CD8-positive, alpha-beta memory T cell (primary cell): ENCODE data around the gene CLPSL2. TPM values are rescaled to one million over a fixed set of nuclear protein-coding genes. Genes with fewer than 3 reads are reported as not detected.

Experiments
- polyA plus RNA-seq: library from polyadenylated mRNA; unstranded; fragments of 300-500 nt; fragmentation: Illumina TruSeq; gene quantifications from one replicate; pipeline ENCODE4 v1.2.3, GENCODE V29; 2021
- total RNA-seq, 2 experiments: library from RNA; stranded (reverse); gene quantifications; one replicate each; pipeline ENCODE4 v1.2.3, GENCODE V29; 2021

The CLPSL2 gene
- total and polyA plus RNA-seq, 3 experiments from 2014 or later = not detected

Other genes starting within 250 kb of the CLPSL2 start
- gene FKBP5, start 87.7 kb upstream of the CLPSL2 start, total RNA-seq = 10 to 100 TPM; 55.7 to 58.8 TPM
- gene FKBP5, start 87.7 kb upstream of the CLPSL2 start, polyA plus RNA-seq = 192 TPM
- under 1 TPM; 0.37 to 0.38 TPM for gene ARMC12, start 39.6 kb upstream of the CLPSL2 start, total RNA-seq
- gene ARMC12, start 39.6 kb upstream of the CLPSL2 start, polyA plus RNA-seq = 0.26 TPM
- gene CLPSL1, start 4.4 kb downstream of the CLPSL2 start, total RNA-seq = not detected
- not detected for gene CLPSL1, start 4.4 kb downstream of the CLPSL2 start, polyA plus RNA-seq
- not detected for gene CLPS, start 20.7 kb downstream of the CLPSL2 start, total RNA-seq
- gene CLPS, start 20.7 kb downstream of the CLPSL2 start, polyA plus RNA-seq = not detected
- gene LHFPL5, start 28.8 kb downstream of the CLPSL2 start, total RNA-seq = not detected
- not detected for gene LHFPL5, start 28.8 kb downstream of the CLPSL2 start, polyA plus RNA-seq
- 100 to 1,000 TPM; 114 TPM for gene SRPK1, start 144.5 kb downstream of the CLPSL2 start, total RNA-seq
- gene SRPK1, start 144.5 kb downstream of the CLPSL2 start, polyA plus RNA-seq = 49.1 TPM
- not detected for gene SLC26A8, start 248.0 kb downstream of the CLPSL2 start, total RNA-seq
- gene SLC26A8, start 248.0 kb downstream of the CLPSL2 start, polyA plus RNA-seq = not detected